ENCODE measurements around the gene NIT1. TPM values are rescaled to one million over a fixed set of nuclear protein-coding genes. Genes with fewer than 3 reads are reported as not detected.

NIT1 gene
- total and polyA plus RNA-seq, 9 of the 15 experiments (the other 6 are each of a cell fraction or from before 2014, with no cell fraction given), result 18.4 to 76.0 (median 33.7) TPM

DNA sequence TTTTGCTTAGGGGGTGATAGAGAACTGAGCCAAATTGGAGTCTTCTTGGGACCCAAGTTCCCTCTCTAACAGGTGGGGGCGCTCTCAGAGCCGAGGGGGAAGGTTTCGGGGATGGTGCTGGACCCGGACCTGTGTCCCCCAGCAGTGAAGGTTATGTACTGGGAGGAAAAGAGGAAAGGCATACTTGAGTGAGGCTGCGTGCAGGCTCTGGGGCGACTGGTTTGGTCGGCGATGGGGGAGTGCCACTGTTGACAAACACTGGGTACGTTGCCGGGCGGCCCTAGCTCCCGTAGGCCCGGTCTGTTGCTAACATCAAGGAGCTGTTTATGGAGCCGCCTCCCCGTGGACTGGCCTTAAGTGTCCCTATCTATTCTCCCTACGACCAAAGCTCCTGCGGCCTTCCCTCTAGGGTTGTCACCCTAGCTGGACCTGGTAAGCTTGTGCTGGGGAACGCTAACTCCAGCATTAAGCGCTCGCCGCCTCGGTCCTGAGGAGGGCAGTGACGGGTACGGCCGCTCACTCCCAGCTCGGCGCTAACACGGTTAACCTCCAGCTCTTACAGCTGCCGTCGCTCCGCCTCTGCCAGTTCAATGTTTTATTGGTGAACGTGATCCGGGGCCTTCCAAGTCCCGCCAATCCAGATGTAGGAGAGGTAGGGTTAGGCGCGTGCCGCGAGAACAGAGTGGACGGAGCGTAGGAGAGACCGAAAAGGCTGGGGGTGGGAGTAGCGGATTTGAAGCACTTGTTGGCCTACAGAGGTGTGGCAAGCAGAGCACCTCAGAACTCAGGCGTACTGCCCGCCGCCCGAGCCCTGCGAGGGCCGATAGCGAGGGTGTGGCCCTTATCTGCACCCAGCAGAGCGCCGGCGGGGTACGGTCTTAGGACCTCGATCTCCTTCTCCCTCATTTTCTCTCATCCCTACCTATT is 48.1 kb downstream of the NIT1 start, which contains the start of gene PPOX (continued):
- TF ChIP-seq, protein P1, sequence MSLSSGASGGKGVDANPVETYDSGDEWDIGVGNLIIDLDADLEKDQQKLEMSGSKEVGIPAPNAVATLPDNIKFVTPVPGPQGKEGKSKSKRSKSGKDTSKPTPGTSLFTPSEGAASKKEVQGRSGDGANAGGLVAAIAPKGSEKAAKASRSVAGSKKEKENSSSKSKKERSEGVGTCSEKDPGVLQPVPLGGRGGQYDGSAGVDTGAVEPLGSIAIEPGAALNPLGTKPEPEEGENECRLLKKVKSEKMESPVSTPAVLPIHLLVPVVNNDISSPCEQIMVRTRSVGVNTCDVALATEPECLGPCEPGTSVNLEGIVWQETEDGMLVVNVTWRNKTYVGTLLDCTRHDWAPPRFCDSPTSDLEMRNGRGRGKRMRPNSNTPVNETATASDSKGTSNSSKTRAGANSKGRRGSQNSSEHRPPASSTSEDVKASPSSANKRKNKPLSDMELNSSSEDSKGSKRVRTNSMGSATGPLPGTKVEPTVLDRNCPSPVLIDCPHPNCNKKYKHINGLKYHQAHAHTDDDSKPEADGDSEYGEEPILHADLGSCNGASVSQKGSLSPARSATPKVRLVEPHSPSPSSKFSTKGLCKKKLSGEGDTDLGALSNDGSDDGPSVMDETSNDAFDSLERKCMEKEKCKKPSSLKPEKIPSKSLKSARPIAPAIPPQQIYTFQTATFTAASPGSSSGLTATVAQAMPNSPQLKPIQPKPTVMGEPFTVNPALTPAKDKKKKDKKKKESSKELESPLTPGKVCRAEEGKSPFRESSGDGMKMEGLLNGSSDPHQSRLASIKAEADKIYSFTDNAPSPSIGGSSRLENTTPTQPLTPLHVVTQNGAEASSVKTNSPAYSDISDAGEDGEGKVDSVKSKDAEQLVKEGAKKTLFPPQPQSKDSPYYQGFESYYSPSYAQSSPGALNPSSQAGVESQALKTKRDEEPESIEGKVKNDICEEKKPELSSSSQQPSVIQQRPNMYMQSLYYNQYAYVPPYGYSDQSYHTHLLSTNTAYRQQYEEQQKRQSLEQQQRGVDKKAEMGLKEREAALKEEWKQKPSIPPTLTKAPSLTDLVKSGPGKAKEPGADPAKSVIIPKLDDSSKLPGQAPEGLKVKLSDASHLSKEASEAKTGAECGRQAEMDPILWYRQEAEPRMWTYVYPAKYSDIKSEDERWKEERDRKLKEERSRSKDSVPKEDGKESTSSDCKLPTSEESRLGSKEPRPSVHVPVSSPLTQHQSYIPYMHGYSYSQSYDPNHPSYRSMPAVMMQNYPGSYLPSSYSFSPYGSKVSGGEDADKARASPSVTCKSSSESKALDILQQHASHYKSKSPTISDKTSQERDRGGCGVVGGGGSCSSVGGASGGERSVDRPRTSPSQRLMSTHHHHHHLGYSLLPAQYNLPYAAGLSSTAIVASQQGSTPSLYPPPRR (CRISPR knock-in tag; IDR thresholded peaks at IDR 0.05; ENCODE audit: borderline replicate concordance), result 0 out of 2 replicates have a peak, but pooled peaks have one; percentile 28
- TF ChIP-seq ATF1 (CRISPR knock-in tag; IDR thresholded peaks at IDR 0.05), result no peak
- TF ChIP-seq ATF1 (tag; IDR thresholded peaks at IDR 0.05), result peak; percentile 88
- peak; percentile 90 for TF ChIP-seq SMARCB1 (IDR thresholded peaks at IDR 0.05; ENCODE audit: insufficient read length, low read depth)
- TF ChIP-seq, protein P2, sequence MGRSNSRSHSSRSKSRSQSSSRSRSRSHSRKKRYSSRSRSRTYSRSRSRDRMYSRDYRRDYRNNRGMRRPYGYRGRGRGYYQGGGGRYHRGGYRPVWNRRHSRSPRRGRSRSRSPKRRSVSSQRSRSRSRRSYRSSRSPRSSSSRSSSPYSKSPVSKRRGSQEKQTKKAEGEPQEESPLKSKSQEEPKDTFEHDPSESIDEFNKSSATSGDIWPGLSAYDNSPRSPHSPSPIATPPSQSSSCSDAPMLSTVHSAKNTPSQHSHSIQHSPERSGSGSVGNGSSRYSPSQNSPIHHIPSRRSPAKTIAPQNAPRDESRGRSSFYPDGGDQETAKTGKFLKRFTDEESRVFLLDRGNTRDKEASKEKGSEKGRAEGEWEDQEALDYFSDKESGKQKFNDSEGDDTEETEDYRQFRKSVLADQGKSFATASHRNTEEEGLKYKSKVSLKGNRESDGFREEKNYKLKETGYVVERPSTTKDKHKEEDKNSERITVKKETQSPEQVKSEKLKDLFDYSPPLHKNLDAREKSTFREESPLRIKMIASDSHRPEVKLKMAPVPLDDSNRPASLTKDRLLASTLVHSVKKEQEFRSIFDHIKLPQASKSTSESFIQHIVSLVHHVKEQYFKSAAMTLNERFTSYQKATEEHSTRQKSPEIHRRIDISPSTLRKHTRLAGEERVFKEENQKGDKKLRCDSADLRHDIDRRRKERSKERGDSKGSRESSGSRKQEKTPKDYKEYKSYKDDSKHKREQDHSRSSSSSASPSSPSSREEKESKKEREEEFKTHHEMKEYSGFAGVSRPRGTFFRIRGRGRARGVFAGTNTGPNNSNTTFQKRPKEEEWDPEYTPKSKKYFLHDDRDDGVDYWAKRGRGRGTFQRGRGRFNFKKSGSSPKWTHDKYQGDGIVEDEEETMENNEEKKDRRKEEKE (IDR thresholded peaks at IDR 0.05; ENCODE audit: borderline replicate concordance in 1 of 2, control insufficient read depth in 1 of 2, low read depth in 2 of 2, low read length in 1 of 2), result 0 out of 4 replicates have a peak, but pooled peaks of 1 of the 2 experiments have one; percentile 48
- no peak for TF ChIP-seq SNRNP70 (optimal IDR thresholded peaks at IDR 0.05; ENCODE audit: low read depth, low read length)
- TF ChIP-seq, protein P3, sequence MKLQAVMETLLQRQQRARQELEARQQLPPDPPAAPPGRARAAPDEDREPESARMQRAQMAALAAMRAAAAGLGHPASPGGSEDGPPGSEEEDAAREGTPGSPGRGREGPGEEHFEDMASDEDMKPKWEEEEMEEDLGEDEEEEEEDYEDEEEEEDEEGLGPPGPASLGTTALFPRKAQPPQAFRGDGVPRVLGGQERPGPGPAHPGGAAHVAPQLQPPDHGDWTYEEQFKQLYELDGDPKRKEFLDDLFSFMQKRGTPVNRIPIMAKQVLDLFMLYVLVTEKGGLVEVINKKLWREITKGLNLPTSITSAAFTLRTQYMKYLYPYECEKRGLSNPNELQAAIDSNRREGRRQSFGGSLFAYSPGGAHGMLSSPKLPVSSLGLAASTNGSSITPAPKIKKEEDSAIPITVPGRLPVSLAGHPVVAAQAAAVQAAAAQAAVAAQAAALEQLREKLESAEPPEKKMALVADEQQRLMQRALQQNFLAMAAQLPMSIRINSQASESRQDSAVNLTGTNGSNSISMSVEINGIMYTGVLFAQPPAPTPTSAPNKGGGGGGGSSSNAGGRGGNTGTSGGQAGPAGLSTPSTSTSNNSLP (IDR thresholded peaks at IDR 0.05; ENCODE audit: borderline replicate concordance, low read depth, low read length), result peak; percentile 32; the same call in 1 of the 2 replicates
- peak; percentile 81 for TF ChIP-seq NFYB (IDR thresholded peaks at IDR 0.05; ENCODE audit: extremely low read depth, insufficient read length)
- peak; percentile 47 for TF ChIP-seq ESRRA (IDR thresholded peaks at IDR 0.05; ENCODE audit: borderline replicate concordance, low read depth)
- TF ChIP-seq, protein P4, sequence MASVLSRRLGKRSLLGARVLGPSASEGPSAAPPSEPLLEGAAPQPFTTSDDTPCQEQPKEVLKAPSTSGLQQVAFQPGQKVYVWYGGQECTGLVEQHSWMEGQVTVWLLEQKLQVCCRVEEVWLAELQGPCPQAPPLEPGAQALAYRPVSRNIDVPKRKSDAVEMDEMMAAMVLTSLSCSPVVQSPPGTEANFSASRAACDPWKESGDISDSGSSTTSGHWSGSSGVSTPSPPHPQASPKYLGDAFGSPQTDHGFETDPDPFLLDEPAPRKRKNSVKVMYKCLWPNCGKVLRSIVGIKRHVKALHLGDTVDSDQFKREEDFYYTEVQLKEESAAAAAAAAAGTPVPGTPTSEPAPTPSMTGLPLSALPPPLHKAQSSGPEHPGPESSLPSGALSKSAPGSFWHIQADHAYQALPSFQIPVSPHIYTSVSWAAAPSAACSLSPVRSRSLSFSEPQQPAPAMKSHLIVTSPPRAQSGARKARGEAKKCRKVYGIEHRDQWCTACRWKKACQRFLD (CRISPR knock-in tag; IDR thresholded peaks at IDR 0.05), result peak; percentile 85
- peak; percentile 65; the same call in 1 of the 2 replicates for TF ChIP-seq ZBTB7A (IDR thresholded peaks at IDR 0.05; ENCODE audit: borderline replicate concordance, control insufficient read depth, low read depth, low read length)
- TF ChIP-seq KDM1A (IDR thresholded peaks at IDR 0.05), result peak; percentile 93 to 94
- peak; percentile 76 for TF ChIP-seq HNRNPLL (IDR thresholded peaks at IDR 0.05; ENCODE audit: low read depth, low read length, poor library complexity, severe bottlenecking)

Measured in K562 (cell line).